ENCODE measurements around the gene DLGAP1. TPM values are rescaled to one million over a fixed set of nuclear protein-coding genes. Genes with fewer than 3 reads are reported as not detected.
"Not testable (repeated sequence)": the region's sequence is repeated elsewhere in the genome, so short reads cannot be mapped to it uniquely, and the experiment has no call there.

The DLGAP1 gene
- total RNA-seq, 1 donor from 2014 or later, result 0.36 TPM

DNA sequence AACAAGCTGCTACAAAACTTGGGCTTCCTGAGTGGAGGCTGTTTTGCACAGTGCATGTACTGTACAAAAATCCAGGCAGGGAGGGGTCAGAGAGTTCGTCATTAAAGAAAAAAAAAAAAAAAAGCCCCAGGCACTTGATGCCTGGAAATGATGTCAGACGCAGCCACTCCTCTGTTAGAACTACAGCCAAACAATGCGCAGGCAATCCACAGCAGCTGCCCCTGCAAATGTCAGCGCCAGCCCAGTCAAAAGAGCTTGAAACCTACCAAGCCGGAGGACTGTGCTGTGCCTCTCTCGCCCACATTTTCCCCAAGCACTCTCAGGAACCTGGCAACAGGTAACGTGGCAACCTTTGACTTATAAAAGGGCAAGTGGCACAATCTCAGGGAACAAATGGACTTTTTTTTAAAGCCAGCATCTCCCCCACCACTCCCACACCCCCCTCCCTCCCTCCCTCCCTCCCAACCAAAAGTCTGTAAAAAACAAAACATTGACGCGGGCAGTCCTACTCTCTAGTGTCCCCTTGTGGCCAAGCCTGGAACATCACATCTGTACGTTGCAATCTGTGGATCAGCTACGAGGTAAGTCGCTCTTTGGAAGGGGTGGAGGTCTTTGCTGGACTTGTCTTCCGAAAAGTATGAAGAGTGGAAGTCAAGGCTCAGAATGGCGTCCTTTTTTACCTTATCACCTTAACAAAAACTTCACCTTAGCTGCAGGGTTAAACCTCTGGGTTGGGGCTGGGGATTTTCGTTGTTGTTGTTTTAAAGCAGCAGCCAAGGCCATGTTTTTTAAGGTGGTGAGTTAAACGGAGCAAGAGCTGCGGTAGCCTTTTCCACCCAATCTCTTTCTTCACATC lies 861.0 kb downstream of the DLGAP1 start:
- peak overlapping the region; percentile 98 for H3K27ac Mint-ChIP-seq
- peaks cover 15% of the 10 kb centered on the region for H3K36me3 Mint-ChIP-seq (ENCODE audit: low read depth)
- intact Hi-C loops (cut with micrococcal nuclease), result loop anchor here (1.0 to 10.0 kb wide), 15 partner anchors 8 to 1643 kb away; partner anchors contain the start of genes METTL4, MYL12A, MYL12B and NDC80
- peaks cover 63% of the 10 kb centered on the region for H3K4me1 Mint-ChIP-seq (ENCODE audit: low read depth)
- DNase-seq (ENCODE audit: low spot score), result peak; percentile 83
- H3K9me3 Mint-ChIP-seq, result no peaks in the 10 kb centered on the region
- H3K27me3 Mint-ChIP-seq (ENCODE audit: insufficient read depth), result no peaks in the 10 kb centered on the region
- H3K4me3 Mint-ChIP-seq, result peak overlapping the region; percentile 89

DNA sequence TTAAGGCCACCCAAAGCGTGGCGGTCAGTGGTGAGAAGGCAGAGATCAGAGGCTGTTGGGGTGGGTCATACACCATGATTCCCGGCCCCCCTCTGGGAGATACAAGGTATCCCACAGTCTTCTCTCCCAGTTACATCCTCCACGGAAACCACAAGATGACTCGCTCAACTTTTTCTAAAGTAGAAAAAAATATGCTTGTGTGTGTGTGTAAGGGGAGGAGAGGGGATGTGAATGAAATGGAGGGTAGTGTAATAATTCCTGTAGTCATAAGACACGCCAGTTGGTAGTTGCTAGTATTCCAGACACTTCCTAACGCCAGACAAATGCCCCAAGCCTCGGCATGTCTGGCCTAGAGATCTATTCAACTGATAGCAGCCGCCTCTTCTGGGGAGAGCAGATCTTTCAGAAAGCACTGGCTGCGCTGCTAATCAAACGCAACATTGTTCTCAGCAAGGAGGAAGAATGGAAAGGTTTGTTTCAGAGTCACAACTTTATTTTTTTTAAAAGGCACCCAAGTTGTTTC lies 861.7 kb downstream of the DLGAP1 start:
- peaks cover 63% of the 10 kb centered on the region for H3K4me1 Mint-ChIP-seq (ENCODE audit: low read depth)
- intact Hi-C loops (cut with micrococcal nuclease), result loop anchor here (5.0 to 10.0 kb wide), 2 partner anchors 1019 to 1644 kb away; partner anchors contain the start of genes METTL4 and NDC80
- H3K36me3 Mint-ChIP-seq (ENCODE audit: low read depth), result peaks cover 15% of the 10 kb centered on the region
- peak overlapping the region; percentile 98 for H3K27ac Mint-ChIP-seq
- H3K4me3 Mint-ChIP-seq, result peak overlapping the region; percentile 89
- H3K9me3 Mint-ChIP-seq, result no peaks in the 10 kb centered on the region
- DNase-seq (ENCODE audit: low spot score), result no peak
- no peaks in the 10 kb centered on the region for H3K27me3 Mint-ChIP-seq (ENCODE audit: insufficient read depth)

DNA sequence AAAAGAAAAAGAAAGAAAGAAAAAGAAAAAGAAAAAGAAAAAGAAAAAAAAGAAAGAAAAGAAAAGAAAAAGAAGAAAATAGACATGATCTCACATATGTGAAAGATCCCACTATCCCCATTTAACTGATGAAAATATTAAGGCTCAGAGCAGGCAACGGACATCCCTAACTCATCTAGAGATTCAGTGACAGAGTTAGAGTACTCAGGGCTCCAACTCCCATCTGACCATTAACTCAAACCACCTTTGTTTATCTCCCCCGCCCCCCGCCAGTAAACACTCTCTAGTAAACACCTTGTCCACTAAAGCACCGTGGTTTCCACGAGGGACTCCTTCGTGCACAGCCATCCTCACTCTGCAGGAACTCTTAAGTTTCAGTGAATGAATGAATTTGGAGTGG lies 862.2 kb downstream of the DLGAP1 start:
- peaks cover 63% of the 10 kb centered on the region for H3K4me1 Mint-ChIP-seq (ENCODE audit: low read depth)

DNA sequence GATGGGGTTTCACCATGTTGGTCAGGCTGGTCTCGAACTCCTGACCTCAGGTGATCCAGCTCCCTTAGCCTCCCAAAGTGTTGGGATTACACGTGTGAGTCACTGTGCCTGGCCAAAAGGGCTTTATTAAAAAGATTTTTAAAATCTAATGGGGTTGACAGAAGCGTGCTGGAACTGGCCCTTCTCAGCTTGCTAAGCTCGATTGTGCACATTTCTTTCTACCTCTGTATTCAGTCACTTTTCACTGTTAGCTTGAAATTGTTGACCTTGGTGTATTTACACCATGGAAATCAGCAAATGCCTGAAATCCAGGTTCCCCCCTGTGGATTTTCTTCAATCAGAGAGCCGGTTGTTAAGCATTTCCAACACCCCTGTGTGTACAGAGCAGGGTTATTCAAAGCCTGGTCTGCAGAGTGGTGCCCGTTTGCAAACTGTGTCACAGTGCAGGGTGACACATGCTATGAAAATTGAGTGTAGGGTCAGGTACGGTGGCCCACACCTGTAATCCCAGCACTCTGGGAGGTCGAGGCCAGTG lies 864.9 kb downstream of the DLGAP1 start:
- H3K9me3 Mint-ChIP-seq, result no peaks in the 10 kb centered on the region
- H3K4me1 Mint-ChIP-seq (ENCODE audit: low read depth), result peaks cover 64% of the 10 kb centered on the region
- intact Hi-C loops (cut with micrococcal nuclease), result loop anchor here (5.0 to 10.0 kb wide), 2 partner anchors 1015 to 1647 kb away; partner anchors contain the start of genes METTL4 and NDC80
- no peak for DNase-seq (ENCODE audit: low spot score)
- H3K4me3 Mint-ChIP-seq, result no peak overlapping the region
- H3K27ac Mint-ChIP-seq, result no peak overlapping the region
- H3K36me3 Mint-ChIP-seq (ENCODE audit: low read depth), result no peaks in the 10 kb centered on the region
- H3K27me3 Mint-ChIP-seq (ENCODE audit: insufficient read depth), result no peaks in the 10 kb centered on the region

More for the DNA sequence above, 862.2 kb downstream of the DLGAP1 start:
- H3K36me3 Mint-ChIP-seq (ENCODE audit: low read depth), result peaks cover 15% of the 10 kb centered on the region
- no peaks in the 10 kb centered on the region for H3K9me3 Mint-ChIP-seq
- no peak for DNase-seq (ENCODE audit: low spot score)
- H3K4me3 Mint-ChIP-seq, result peak overlapping the region; percentile 89
- no peaks in the 10 kb centered on the region for H3K27me3 Mint-ChIP-seq (ENCODE audit: insufficient read depth)
- intact Hi-C loops (cut with micrococcal nuclease), result loop anchor here (5.0 to 10.0 kb wide), 2 partner anchors 1018 to 1644 kb away; partner anchors contain the start of genes METTL4 and NDC80
- H3K27ac Mint-ChIP-seq, result peak overlapping the region; percentile 98

DNA sequence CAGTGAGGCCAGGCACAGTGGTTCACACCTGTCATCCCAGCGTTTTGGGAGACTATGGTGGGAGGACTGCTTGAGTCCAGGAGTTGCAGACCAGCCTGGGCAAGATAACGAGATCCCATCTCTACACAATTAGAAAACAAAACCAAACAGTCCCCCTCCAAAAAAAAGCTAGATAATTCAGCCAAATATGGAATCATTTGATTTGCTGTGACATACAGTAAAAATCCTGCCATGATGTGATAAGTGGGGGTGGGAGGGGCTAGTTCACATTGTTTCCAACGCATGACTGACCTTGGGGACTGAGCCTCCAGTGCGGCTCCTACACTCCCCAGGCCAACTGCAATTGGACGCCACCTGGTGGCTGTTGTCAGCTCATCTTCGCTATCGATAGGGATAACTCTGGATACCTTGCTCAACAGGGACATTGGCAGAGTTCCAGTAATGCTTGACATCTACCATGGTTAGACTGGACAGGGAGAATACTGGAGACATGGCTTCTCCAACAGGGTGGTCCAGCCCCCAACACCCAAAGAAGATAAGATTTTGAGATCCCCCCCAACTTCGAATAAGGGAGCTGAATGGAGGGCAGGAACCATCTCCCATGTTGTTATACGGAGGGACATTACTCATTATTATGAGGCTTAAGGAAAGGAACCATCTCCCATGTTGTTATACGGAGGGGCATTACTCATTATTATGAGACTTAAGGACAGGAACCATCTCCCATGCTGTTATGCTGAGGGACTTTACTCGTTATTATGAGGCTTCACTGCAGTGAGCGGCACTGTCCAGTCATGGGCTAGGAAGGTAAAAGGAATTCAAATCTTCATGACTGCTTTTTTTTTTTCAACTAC lies 869.2 kb downstream of the DLGAP1 start:
- intact Hi-C loops (cut with micrococcal nuclease), result loop anchor here (1.0 to 2.0 kb wide), 6 partner anchors 8 to 305 kb away; no protein-coding TSS in a partner anchor
- Mint-ChIP-seq H3K27ac (peak overlapping the region; percentile 69), H3K4me1 (ENCODE audit: low read depth) (peaks cover 46% of the 10 kb centered on the region), H3K4me3 (no peak overlapping the region), H3K36me3 (ENCODE audit: low read depth) (no peaks in the 10 kb centered on the region), H3K27me3 (ENCODE audit: insufficient read depth) (peaks cover 3% of the 10 kb centered on the region), H3K9me3 (no peaks in the 10 kb centered on the region)
- DNase-seq (ENCODE audit: low spot score), result peak; percentile 54

GRCh38 chr18:3584897-3585460 lies 870.1 kb downstream of the DLGAP1 start:
- intact Hi-C loops (cut with micrococcal nuclease), result no loop called here

GRCh38 chr18:3584266-3584861 lies 870.7 kb downstream of the DLGAP1 start:
- no peak for DNase-seq (ENCODE audit: low spot score)
- no peaks in the 10 kb centered on the region for H3K36me3 Mint-ChIP-seq (ENCODE audit: low read depth)
- H3K27ac Mint-ChIP-seq, result no peak overlapping the region
- peaks cover 45% of the 10 kb centered on the region for H3K4me1 Mint-ChIP-seq (ENCODE audit: low read depth)
- H3K27me3 Mint-ChIP-seq (ENCODE audit: insufficient read depth), result peaks cover 3% of the 10 kb centered on the region
- no peaks in the 10 kb centered on the region for H3K9me3 Mint-ChIP-seq
- intact Hi-C loops (cut with micrococcal nuclease), result no loop called here
- H3K4me3 Mint-ChIP-seq, result no peak overlapping the region

More at GRCh38 chr18:3584897-3585460, 870.1 kb downstream of the DLGAP1 start:
- Mint-ChIP-seq H3K27me3 (ENCODE audit: insufficient read depth) (peaks cover 3% of the 10 kb centered on the region), H3K9me3 (no peaks in the 10 kb centered on the region), H3K4me1 (ENCODE audit: low read depth) (peaks cover 45% of the 10 kb centered on the region), H3K27ac (no peak overlapping the region), H3K36me3 (ENCODE audit: low read depth) (no peaks in the 10 kb centered on the region), H3K4me3 (no peak overlapping the region)
- no peak for DNase-seq (ENCODE audit: low spot score)

GRCh38 chr18:3583873-3584247 lies 871.2 kb downstream of the DLGAP1 start:
- H3K36me3 Mint-ChIP-seq (ENCODE audit: low read depth), result no peaks in the 10 kb centered on the region
- H3K4me1 Mint-ChIP-seq (ENCODE audit: low read depth), result peaks cover 45% of the 10 kb centered on the region
- intact Hi-C loops (cut with micrococcal nuclease), result no loop called here
- H3K27me3 Mint-ChIP-seq (ENCODE audit: insufficient read depth), result peaks cover 3% of the 10 kb centered on the region
- no peak overlapping the region for H3K27ac Mint-ChIP-seq
- no peak overlapping the region for H3K4me3 Mint-ChIP-seq
- H3K9me3 Mint-ChIP-seq, result no peaks in the 10 kb centered on the region
- DNase-seq (ENCODE audit: low spot score), result no peak

- not testable (repeated sequence) for H3K27me3 Mint-ChIP-seq (ENCODE audit: insufficient read depth)
These were observed 871.8 kb downstream of the DLGAP1 start for GRCh38 chr18:3583106-3583872.

DNA sequence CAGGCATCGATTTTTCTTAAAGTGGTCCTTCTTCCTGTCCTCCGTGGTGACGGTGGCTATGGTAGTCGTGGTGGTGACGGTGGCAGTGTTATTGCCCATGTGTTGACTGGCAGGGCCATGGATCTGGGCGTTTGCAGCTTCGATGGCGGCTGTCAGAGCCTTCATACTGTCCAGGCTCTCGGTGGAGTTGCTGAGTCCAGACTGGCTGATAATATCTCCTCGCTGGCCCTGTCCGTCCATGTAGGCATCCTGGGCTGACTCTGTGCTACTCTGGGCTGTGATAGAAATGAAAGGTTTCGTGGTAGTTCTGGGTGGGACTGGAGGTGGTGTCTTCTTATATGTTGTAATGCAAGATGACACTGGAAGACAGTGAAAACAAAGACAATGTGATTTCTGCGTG lies 873.2 kb downstream of the DLGAP1 start:
- H3K4me1 Mint-ChIP-seq (ENCODE audit: low read depth), result peaks cover 33% of the 10 kb centered on the region
- no peak for DNase-seq (ENCODE audit: low spot score)
- no peak overlapping the region for H3K27ac Mint-ChIP-seq
- H3K36me3 Mint-ChIP-seq (ENCODE audit: low read depth), result no peaks in the 10 kb centered on the region
- intact Hi-C loops (cut with micrococcal nuclease), result no loop called here
- peaks cover 3% of the 10 kb centered on the region for H3K27me3 Mint-ChIP-seq (ENCODE audit: insufficient read depth)
- H3K4me3 Mint-ChIP-seq, result no peak overlapping the region
- no peaks in the 10 kb centered on the region for H3K9me3 Mint-ChIP-seq

More at GRCh38 chr18:3583106-3583872, 871.8 kb downstream of the DLGAP1 start:
- DNase-seq (ENCODE audit: low spot score); intact Hi-C loops (cut with micrococcal nuclease); H3K9me3 Mint-ChIP-seq; H3K27ac Mint-ChIP-seq; H3K36me3 Mint-ChIP-seq (ENCODE audit: low read depth); H3K4me3 Mint-ChIP-seq: not testable (repeated sequence)
- peaks cover 45% of the 10 kb centered on the region for H3K4me1 Mint-ChIP-seq (ENCODE audit: low read depth)

DNA sequence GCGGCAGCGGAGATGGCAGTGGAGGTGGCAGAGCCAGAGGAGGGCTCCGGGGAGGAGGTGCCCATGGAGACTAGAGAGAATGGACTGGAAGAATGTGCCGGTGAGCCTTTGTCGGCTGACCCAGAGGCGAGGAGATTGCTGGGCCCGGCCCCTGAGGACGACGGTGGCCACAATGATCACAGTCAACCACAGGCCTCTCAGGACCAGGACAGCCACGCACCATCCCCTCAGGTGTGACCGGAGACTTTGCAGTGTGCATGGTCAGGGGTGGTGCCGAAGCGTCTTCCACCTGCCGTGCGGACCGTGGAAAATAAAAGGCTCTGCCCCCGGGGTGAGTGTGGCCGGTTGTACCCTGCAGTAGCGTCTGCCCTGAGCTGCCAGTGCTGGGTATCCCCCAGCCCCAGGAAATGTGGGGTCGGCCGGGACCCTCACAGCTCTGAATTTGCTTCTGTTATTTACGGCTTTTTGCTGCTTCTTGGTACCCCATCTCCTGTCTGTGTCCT lies 874.5 kb downstream of the DLGAP1 start:
- DNase-seq (ENCODE audit: low spot score); intact Hi-C loops (cut with micrococcal nuclease); H3K36me3 Mint-ChIP-seq (ENCODE audit: low read depth); H3K27me3 Mint-ChIP-seq (ENCODE audit: insufficient read depth); H3K9me3 Mint-ChIP-seq; H3K27ac Mint-ChIP-seq; H3K4me3 Mint-ChIP-seq: not testable (repeated sequence)
- H3K4me1 Mint-ChIP-seq (ENCODE audit: low read depth), result peaks cover 20% of the 10 kb centered on the region

Measured in activated T-helper 1 cell treated with anti-CD3 and anti-CD28 coated beads, Interleukin-12 subunit alpha, Interleukin-12 subunit beta, Interleukin-2, Interleukin-4 antibody, amounts not matched to agents 30 ng/mL and 10 ng/mL and 1 ng/mL, durations not matched to agents 14 hours and 24 hours and 36 hours (primary cell).